ENCODE measurements around the gene RGS12.

RGS12 gene

GRCh38 chr4:3336382-3337356 is 43.8 kb downstream of the RGS12 start:
- no peaks in the 10 kb centered on the region for H3K9me3 ChIP-seq (ENCODE audit: low read length)
- no peak overlapping the region for H3K27ac ChIP-seq (ENCODE audit: low read depth, low read length, poor library complexity, severe bottlenecking)
- no peaks in the 10 kb centered on the region for H4K20me1 ChIP-seq (ENCODE audit: insufficient read depth, low read length)
- no peak overlapping the region for H2AFZ ChIP-seq (ENCODE audit: low read length)
- H3K4me3 ChIP-seq (ENCODE audit: low read depth, low read length, poor library complexity, severe bottlenecking), result no peak overlapping the region
- no peaks in the 10 kb centered on the region for H3F3A ChIP-seq (ENCODE audit: insufficient read depth, low read length)
- no peaks in the 10 kb centered on the region for H3K36me3 ChIP-seq (ENCODE audit: insufficient read depth, low read length)
- H3K79me2 ChIP-seq (ENCODE audit: insufficient read depth, low read length), result no peaks in the 10 kb centered on the region
- H3K9ac ChIP-seq (ENCODE audit: low read length), result no peak overlapping the region
- H3K4me2 ChIP-seq (ENCODE audit: low read length), result no peak overlapping the region
- H3K4me1 ChIP-seq (ENCODE audit: insufficient read depth, low read length, severe bottlenecking), result no peaks in the 10 kb centered on the region
- no peaks in the 10 kb centered on the region for H3K9me2 ChIP-seq (ENCODE audit: low read depth, low read length)
- TF ChIP-seq EZH2 (IDR thresholded peaks at IDR 0.05; ENCODE audit: borderline replicate concordance, low read length), result no peak
- H3K27me3 ChIP-seq (ENCODE audit: insufficient read depth, low read length), result no peaks in the 10 kb centered on the region

DNA sequence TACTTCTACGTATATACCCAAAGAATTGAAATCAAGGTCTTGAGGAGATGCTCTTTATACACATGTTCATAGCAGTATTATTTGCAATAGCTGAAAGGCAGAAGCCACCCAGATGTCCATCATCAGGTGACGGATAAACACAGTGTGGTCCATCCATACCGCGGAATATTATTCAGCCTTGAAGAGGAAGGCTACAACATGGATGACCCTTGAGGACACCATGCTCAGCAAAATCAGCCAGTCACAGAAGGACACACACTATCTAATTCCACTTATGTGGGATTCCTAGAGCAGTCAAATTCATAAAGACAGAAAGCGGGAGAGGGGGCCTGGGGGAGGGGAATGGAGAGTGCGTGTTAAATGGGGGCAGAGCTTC is 44.5 kb downstream of the RGS12 start:
- H4K20me1 ChIP-seq (ENCODE audit: insufficient read depth, low read length), result no peaks in the 10 kb centered on the region
- TF ChIP-seq, protein P1, sequence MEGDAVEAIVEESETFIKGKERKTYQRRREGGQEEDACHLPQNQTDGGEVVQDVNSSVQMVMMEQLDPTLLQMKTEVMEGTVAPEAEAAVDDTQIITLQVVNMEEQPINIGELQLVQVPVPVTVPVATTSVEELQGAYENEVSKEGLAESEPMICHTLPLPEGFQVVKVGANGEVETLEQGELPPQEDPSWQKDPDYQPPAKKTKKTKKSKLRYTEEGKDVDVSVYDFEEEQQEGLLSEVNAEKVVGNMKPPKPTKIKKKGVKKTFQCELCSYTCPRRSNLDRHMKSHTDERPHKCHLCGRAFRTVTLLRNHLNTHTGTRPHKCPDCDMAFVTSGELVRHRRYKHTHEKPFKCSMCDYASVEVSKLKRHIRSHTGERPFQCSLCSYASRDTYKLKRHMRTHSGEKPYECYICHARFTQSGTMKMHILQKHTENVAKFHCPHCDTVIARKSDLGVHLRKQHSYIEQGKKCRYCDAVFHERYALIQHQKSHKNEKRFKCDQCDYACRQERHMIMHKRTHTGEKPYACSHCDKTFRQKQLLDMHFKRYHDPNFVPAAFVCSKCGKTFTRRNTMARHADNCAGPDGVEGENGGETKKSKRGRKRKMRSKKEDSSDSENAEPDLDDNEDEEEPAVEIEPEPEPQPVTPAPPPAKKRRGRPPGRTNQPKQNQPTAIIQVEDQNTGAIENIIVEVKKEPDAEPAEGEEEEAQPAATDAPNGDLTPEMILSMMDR (IDR thresholded peaks at IDR 0.05; ENCODE audit: low read length), result no peak
- TF ChIP-seq EZH2 (IDR thresholded peaks at IDR 0.05; ENCODE audit: borderline replicate concordance, low read length), result no peak
- H3K9me2 ChIP-seq (ENCODE audit: low read depth, low read length), result no peaks in the 10 kb centered on the region
- no peak overlapping the region for H3K9ac ChIP-seq (ENCODE audit: low read length)
- no peaks in the 10 kb centered on the region for H3K4me1 ChIP-seq (ENCODE audit: insufficient read depth, low read length, severe bottlenecking)
- no peaks in the 10 kb centered on the region for H3K27me3 ChIP-seq (ENCODE audit: insufficient read depth, low read length)
- H3F3A ChIP-seq (ENCODE audit: insufficient read depth, low read length), result no peaks in the 10 kb centered on the region
- no peaks in the 10 kb centered on the region for H3K79me2 ChIP-seq (ENCODE audit: insufficient read depth, low read length)
- H3K36me3 ChIP-seq (ENCODE audit: insufficient read depth, low read length), result no peaks in the 10 kb centered on the region
- H3K27ac ChIP-seq (ENCODE audit: low read depth, low read length, poor library complexity, severe bottlenecking), result no peak overlapping the region
- no peak overlapping the region for H3K4me3 ChIP-seq (ENCODE audit: low read depth, low read length, poor library complexity, severe bottlenecking)
- H3K9me3 ChIP-seq (ENCODE audit: low read length), result no peaks in the 10 kb centered on the region
- no peak overlapping the region for H2AFZ ChIP-seq (ENCODE audit: low read length)
- no peak overlapping the region for H3K4me2 ChIP-seq (ENCODE audit: low read length)

- no peaks in the 10 kb centered on the region for H3K36me3 ChIP-seq (ENCODE audit: insufficient read depth, low read length)
- no peak overlapping the region for H3K9ac ChIP-seq (ENCODE audit: low read length)
- no peak overlapping the region for H3K4me2 ChIP-seq (ENCODE audit: low read length)
- no peak overlapping the region for H3K4me3 ChIP-seq (ENCODE audit: low read depth, low read length, poor library complexity, severe bottlenecking)
- no peaks in the 10 kb centered on the region for H3K9me3 ChIP-seq (ENCODE audit: low read length)
- H4K20me1 ChIP-seq (ENCODE audit: insufficient read depth, low read length), result no peaks in the 10 kb centered on the region
- TF ChIP-seq, protein P1 (IDR thresholded peaks at IDR 0.05; ENCODE audit: low read length), result no peak
- TF ChIP-seq EZH2 (IDR thresholded peaks at IDR 0.05; ENCODE audit: borderline replicate concordance, low read length), result no peak
- H3K27ac ChIP-seq (ENCODE audit: low read depth, low read length, poor library complexity, severe bottlenecking), result no peak overlapping the region
- no peaks in the 10 kb centered on the region for H3K79me2 ChIP-seq (ENCODE audit: insufficient read depth, low read length)
- H2AFZ ChIP-seq (ENCODE audit: low read length), result no peak overlapping the region
- no peaks in the 10 kb centered on the region for H3F3A ChIP-seq (ENCODE audit: insufficient read depth, low read length)
- H3K9me2 ChIP-seq (ENCODE audit: low read depth, low read length), result no peaks in the 10 kb centered on the region
- no peaks in the 10 kb centered on the region for H3K4me1 ChIP-seq (ENCODE audit: insufficient read depth, low read length, severe bottlenecking)
- H3K27me3 ChIP-seq (ENCODE audit: insufficient read depth, low read length), result no peaks in the 10 kb centered on the region
Measured at GRCh38 chr4:3337811-3338210, 45.0 kb downstream of the RGS12 start.

All from OCI-LY1 (cell line).